ENCODE results near the gene SLX9.

Gene SLX9

GRCh38 chr21:44949161-44949778 lies 9.4 kb downstream of the SLX9 start:
- DNase-seq (ENCODE audit: low read depth): no peak
- TF ChIP-seq CTCF (IDR thresholded peaks at IDR 0.05; ENCODE audit: control insufficient read depth, extremely low read depth, insufficient read depth): no peak
- no peak overlapping the region for H3K4me3 ChIP-seq (ENCODE audit: low read depth, low read length)

GRCh38 chr21:44949779-44950198 lies 10.0 kb downstream of the SLX9 start:
- DNase-seq (ENCODE audit: low read depth): peak; percentile 40
- H3K4me3 ChIP-seq (ENCODE audit: low read depth, low read length): no peak overlapping the region
- peak; percentile 97 for TF ChIP-seq CTCF (IDR thresholded peaks at IDR 0.05; ENCODE audit: control insufficient read depth, extremely low read depth, insufficient read depth)

GRCh38 chr21:44950351-44950750 lies 10.5 kb downstream of the SLX9 start:
- no peak for DNase-seq (ENCODE audit: low read depth)
- TF ChIP-seq CTCF (IDR thresholded peaks at IDR 0.05; ENCODE audit: control insufficient read depth, extremely low read depth, insufficient read depth): no peak
- no peak overlapping the region for H3K4me3 ChIP-seq (ENCODE audit: low read depth, low read length)

- no peak overlapping the region for H3K4me3 ChIP-seq (ENCODE audit: low read depth, low read length)
- no peak for TF ChIP-seq CTCF (IDR thresholded peaks at IDR 0.05; ENCODE audit: control insufficient read depth, extremely low read depth, insufficient read depth)
- no peak for DNase-seq (ENCODE audit: low read depth)
Measured at GRCh38 chr21:44951186-44951915, 11.5 kb downstream of the SLX9 start.

GRCh38 chr21:44952116-44952928 lies 12.5 kb downstream of the SLX9 start:
- H3K4me3 ChIP-seq (ENCODE audit: low read depth, low read length): no peak overlapping the region
- no peak for DNase-seq (ENCODE audit: low read depth)
- no peak for TF ChIP-seq CTCF (IDR thresholded peaks at IDR 0.05; ENCODE audit: control insufficient read depth, extremely low read depth, insufficient read depth)

GRCh38 chr21:44952929-44953627 lies 13.2 kb downstream of the SLX9 start:
- no peak overlapping the region for H3K4me3 ChIP-seq (ENCODE audit: low read depth, low read length)
- no peak for DNase-seq (ENCODE audit: low read depth)
- no peak for TF ChIP-seq CTCF (IDR thresholded peaks at IDR 0.05; ENCODE audit: control insufficient read depth, extremely low read depth, insufficient read depth)

Measured in LNCaP clone FGC (cell line).